ENCODE data around the gene FNDC3B. TPM values are rescaled to one million over a fixed set of nuclear protein-coding genes. Genes with fewer than 3 reads are reported as not detected.

FNDC3B gene
- total RNA-seq, 1 experiment from 2014 or later: 34.4 TPM

DNA sequence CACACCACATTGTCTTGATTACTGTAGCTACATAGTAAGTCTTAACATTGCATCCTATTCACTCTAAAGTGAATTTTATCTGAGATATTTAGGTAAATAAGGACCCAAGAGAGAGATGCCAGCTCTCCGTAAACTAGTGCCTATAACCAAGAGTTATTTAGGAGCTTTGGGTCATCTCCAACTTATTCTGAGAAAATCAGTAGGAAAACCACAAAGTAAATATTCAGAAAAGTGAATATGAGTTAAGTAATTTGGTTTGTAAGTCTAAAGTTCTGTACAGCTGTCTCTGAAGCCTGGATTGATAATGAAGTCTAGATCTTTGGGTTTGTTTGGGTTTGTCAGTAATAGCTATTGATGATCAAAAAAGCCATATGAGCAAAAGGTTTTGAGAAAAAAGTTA is 120.0 kb downstream of the FNDC3B start:
- in situ Hi-C loops (cut with HindIII; ENCODE audit: low pct_unique_long_range_greater_than_20kb, low sequenced_read_pairs): no loop called here
- no peak for DNase-seq (ENCODE audit: low read depth, low spot score)

DNA sequence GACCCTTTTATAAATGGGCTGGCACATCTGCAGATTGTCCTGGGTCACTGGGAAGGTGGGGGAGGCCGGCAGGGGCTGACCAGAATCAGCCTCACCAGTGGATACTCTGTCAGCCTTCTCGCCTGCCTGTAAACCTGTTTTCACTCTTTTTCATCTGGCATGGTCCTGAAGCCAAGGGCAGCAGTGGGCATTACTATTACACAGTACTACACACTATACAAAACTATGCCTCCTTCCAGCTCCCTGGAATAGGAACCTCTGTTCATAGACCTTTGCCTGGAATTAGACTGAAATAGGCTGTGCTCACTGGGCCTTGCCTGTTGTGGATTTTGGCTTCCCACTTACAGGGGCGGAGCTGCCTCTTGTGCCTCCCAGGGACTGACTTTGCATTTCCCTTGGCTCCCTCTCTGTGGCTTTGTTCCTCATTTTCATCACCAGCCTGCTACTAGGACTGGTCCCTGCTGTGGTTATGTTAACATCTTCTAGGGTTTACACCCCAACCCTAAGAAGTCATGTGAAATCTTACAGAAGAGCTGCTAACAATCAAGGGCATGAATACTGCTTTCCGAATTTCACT is 120.7 kb downstream of the FNDC3B start:
- no peak for DNase-seq (ENCODE audit: low read depth, low spot score)
- in situ Hi-C loops (cut with HindIII; ENCODE audit: low pct_unique_long_range_greater_than_20kb, low sequenced_read_pairs): no loop called here

DNA sequence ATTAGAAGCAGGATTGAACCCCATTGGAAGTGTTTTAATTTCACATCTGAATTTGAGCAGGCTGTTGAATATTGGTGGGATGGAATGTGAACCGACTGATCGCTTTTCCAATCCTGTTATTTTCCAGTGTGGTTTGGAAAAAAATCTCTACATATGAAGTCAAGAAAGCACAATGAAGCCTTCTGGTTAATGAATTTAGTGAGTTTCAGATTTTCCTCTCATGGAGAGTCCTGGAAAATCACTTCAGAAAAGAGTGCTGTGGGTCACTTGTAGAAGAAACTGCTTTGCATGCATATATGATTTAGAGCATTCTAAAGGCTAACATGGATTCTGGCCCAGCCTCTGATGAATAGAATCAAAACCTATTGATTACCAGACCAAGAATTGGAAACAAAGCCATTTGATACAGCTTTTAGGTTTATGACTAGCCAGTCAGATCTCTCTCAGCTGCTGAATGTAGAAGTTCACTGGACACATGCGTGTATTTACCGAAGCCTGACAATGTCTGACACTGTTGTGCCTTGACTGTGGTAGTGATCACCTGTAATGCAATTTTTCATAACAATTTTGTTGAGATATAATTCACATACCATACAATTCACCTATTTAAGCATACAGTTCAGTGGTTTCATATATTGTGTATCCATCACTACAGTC is 121.9 kb downstream of the FNDC3B start:
- in situ Hi-C loops (cut with HindIII; ENCODE audit: low pct_unique_long_range_greater_than_20kb, low sequenced_read_pairs): no loop called here

DNA sequence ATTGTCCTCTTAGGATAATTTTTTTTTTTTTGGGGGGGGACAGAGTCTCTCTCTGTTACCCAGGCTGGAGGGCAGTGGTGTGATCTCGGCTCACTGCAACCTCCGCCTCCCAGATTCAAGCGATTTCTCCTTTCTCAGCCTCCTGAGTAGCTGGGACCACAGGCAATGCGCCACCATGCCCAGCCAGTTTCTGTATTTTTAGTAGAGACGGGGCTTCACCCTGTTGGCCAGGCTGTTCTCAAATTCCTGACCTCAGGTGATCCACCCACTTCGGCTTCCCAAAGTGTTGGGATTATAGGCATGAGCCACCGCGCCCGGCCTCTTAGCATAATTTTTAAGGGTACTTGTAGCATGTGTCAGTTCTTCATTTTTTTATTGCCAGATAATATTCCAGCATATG is 122.6 kb downstream of the FNDC3B start:
- in situ Hi-C loops (cut with HindIII; ENCODE audit: low pct_unique_long_range_greater_than_20kb, low sequenced_read_pairs): no loop called here
- no peak for DNase-seq (ENCODE audit: low read depth, low spot score)

More for the DNA sequence above, 121.9 kb downstream of the FNDC3B start:
- DNase-seq (ENCODE audit: low read depth, low spot score): no peak

DNA sequence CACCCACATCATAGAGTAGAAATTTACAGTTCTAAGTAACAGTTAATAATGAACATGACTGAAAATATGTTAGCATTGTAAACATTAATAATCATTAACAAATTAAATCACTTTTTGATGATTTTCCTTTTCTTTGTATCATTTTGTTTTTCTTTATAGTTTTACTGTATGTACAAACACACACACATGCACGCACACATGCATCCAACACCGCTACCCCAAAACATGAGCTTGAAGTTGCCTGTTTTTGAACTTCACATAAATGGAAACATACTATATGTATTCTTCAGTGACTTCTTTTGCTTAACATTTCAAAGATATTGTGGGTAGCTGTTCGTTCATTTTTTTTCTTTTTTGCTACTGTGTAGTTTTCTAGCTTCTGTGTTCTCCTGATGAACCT is 123.9 kb downstream of the FNDC3B start:
- in situ Hi-C loops (cut with HindIII; ENCODE audit: low pct_unique_long_range_greater_than_20kb, low sequenced_read_pairs): no loop called here
- DNase-seq (ENCODE audit: low read depth, low spot score): no peak

DNA sequence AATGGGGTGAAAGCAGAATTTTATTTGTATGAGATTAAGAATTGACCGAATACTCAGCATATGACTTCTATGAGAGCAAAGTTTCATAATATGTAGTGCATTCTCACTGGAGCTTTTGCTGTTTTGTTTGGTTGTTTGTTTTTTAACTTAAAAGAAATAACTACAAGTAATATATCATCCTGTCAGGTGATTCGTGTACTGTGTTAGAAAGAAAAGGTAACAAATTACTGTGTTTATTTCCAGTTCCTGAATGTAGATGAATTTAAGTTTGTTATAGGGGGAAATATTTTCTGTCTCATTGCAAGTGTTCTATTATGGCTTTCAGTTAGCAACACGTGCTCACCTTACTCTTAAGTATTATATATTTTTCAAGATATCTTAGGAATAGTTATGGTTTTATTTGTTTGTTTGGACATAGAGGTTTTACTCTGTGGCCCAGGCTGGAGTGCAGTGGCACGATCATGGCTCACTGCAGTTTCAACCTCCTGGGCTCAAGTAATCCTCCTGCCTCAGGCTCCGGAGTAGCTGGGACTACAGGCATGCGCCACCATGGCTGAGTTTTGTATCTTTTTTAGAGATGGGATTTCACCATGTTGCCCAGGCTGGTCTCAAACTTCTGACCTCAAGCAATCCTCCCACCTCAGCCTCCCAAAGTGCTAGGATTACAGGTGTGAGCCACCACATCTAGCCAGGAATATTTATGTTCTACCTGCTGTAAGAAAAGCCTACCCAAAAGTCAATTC is 125.4 kb downstream of the FNDC3B start:
- in situ Hi-C loops (cut with HindIII; ENCODE audit: low pct_unique_long_range_greater_than_20kb, low sequenced_read_pairs): no loop called here
- DNase-seq (ENCODE audit: low read depth, low spot score): no peak

DNA sequence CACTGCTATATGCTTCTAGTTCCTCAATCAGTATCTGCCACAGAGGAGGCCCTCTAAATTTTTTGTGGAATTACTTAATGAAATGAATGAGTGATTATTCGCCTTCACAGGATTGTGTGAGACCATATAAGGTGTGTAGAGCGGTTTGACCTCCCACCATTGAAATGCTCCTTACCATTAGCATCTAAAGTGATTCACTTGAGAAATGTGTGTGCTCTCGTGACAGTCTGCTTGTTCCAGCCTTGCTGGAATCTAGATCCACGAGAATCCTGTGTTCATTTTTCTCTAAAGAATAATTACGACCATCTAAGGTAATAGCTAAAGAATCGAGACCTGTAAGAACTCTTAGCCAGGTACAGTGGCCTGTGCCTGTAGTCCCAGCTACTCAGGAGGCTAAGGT is 126.9 kb downstream of the FNDC3B start:
- in situ Hi-C loops (cut with HindIII; ENCODE audit: low pct_unique_long_range_greater_than_20kb, low sequenced_read_pairs): no loop called here
- DNase-seq (ENCODE audit: low read depth, low spot score): no peak

DNA sequence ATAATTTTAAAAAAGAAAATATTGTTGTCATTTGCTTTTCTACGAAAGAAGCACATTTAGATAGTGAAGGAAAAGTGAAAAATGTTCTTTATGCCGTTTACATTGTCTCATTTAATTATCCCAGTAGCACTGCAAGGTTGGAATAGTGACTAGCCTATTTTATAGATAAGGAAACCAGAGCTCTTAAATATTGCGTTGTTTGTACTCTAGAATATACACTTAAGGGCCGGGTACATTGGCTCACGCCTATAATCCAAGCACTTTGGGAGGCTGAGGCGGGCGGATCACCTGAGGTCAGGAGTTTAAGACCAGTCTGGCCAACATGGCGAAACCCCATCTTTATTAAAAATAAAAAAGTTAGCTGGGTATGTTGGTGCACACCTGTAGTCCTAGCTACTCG is 127.5 kb downstream of the FNDC3B start:
- in situ Hi-C loops (cut with HindIII; ENCODE audit: low pct_unique_long_range_greater_than_20kb, low sequenced_read_pairs): no loop called here
- no peak for DNase-seq (ENCODE audit: low read depth, low spot score)

DNA sequence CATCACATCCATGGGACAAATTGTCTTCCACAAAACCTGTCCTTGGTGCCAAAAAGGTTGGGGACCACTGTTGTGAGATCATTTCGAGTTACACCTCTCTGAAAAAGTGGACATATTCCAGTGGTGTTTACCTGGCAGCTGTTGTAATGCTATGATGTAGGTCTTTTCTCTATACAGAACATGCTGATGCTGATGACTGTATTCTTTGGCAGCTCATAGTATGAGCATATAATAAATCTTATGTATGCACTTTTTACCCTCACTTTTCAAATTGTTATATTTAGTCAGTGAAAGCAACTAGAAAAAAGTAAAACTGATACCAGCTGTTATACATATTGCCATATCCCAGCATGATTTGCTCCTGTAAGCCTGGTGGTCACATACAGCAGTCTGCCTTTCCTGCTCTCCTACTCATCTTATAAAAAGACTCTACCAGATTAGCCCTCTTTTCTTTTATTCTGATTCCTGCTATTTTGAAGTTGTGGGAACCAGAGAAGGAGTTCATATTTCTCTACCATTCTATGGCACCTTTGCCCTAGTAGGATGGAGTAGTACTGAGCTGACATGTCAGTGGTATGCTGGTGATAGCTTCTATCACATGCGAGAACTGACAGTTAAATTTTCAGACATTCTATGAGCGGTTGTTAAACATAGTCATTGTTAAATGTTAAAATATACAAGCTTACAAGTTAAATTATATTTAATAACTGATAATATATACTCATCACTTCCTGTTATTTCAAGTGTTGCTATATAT is 128.7 kb downstream of the FNDC3B start:
- in situ Hi-C loops (cut with HindIII; ENCODE audit: low pct_unique_long_range_greater_than_20kb, low sequenced_read_pairs): no loop called here
- no peak for DNase-seq (ENCODE audit: low read depth, low spot score)

DNA sequence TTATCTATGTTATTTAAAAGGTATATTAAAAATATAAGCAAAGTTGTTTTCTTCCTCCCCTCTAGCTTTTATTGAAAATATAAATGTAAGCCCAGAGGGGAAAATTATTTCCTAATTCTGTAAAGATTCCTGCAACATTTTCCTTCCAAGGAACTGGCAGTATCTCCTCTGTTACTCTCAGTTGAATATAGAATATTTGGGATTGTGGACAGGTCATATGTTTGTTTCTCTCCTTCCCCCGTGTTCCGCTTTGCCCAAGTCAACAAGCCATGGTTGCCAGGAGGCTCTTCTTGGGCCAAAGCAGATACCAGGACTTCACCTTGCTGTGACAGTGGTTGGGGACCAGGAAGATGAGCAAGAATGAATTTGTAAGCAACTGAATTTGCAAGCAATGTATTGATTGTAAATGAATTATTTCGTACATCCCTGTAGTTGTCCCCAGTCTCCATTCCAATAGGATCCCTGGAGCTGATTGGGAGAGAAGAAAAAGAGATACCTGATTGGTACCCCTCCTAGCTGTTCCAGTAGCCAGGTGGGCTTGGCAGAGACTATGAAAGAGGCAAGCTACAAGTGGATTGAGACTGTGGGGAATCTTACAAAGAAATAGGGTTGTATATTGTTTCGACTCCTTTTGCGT is 130.8 kb downstream of the FNDC3B start:
- in situ Hi-C loops (cut with HindIII; ENCODE audit: low pct_unique_long_range_greater_than_20kb, low sequenced_read_pairs): no loop called here
- DNase-seq (ENCODE audit: low read depth, low spot score): no peak

DNA sequence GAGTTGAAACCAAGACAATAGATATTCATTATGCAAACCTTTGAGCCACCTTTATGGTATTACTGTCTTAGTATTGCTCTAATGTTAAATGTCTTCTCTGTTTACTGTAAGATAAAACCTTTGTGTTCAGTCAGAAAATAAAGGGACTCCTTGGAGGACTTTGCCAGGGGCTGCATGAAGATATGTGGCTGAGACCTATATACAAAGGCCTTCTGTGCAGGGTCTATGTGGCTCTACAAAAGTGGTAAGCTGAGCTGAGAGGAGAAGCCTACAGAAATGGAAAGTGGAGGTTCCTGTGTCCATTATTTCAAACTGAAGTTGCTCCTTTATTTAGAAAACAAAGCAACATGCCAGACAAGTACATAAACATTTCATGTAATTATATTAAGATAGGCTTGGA is 131.5 kb downstream of the FNDC3B start:
- DNase-seq (ENCODE audit: low read depth, low spot score): peak; percentile 80
- in situ Hi-C loops (cut with HindIII; ENCODE audit: low pct_unique_long_range_greater_than_20kb, low sequenced_read_pairs): no loop called here

DNA sequence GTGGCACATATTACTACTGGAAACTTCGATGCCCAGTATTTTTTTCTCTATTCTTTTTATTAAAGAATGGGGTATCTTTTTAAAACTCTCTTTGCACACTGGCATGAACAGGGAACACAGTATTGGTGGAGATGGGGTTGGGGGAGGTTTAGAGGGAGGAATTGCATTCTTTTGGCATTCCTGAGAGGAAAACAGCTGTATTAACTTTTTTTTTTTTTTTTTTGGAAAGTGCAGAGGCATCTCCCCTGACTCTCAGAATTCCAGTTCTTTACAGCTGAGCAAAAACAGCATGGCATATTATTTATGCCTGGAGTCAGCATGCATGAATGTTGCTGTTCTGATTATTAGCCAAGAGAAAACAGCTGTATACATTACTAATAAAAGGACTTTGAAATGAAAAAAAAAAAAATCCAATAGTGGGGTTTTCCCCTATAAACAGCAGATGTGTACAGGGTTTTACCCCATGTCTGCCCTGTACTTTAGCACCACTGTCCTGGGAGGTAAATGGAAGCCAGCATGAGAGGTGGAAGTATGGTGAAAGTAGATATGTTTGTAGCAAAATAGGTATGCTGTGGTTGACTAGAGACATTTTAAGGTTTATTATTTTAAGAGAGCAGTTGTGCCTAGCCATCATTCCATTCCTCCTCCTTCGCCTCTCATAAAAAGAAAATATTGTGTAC is 132.2 kb downstream of the FNDC3B start:
- in situ Hi-C loops (cut with HindIII; ENCODE audit: low pct_unique_long_range_greater_than_20kb, low sequenced_read_pairs): no loop called here
- no peak for DNase-seq (ENCODE audit: low read depth, low spot score)

DNA sequence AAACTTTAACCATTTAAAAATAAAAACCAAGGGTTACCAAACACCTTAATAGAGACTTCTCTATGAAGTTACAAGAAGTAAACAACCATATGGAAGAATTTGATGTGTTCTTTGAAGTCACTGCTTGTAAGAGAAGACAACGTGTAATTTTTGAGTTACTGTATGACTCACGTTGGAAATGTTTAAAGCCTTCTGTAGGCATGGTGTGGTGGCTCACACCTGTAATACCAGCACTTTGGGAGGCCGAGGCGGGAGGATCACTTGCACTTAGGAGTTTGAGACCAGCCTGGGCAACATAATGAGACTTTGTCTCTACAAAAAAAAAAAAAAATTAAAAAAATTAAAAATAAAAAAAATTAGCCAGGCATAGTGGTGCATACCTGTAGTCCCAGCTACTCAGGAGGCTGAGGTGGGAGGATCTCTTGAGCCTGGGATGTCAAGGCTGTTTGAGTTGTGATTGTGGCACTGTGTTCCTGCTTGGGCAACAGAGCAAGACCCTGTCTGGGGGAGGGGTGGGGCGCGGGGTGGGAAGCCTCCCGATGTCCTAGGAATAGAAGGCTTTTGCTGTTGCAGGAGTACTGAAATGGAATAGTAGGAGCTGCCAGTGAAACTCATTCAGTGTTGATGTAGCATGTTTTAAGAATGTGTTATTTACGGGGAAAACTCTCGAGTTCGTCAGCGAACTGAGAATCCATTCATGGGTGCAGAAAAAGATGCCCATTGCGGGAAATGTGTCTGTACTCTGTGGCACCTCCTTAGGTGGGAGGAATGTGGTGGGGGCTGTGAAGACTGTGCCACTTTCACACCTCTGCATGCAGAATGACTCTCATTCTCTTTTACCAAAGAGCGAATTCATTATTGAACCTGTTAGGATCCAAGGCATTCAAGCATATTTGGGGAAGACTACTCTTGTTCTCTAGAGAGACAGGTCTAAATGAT is 134.2 kb downstream of the FNDC3B start:
- in situ Hi-C loops (cut with HindIII; ENCODE audit: low pct_unique_long_range_greater_than_20kb, low sequenced_read_pairs): no loop called here
- DNase-seq (ENCODE audit: low read depth, low spot score): no peak

DNA sequence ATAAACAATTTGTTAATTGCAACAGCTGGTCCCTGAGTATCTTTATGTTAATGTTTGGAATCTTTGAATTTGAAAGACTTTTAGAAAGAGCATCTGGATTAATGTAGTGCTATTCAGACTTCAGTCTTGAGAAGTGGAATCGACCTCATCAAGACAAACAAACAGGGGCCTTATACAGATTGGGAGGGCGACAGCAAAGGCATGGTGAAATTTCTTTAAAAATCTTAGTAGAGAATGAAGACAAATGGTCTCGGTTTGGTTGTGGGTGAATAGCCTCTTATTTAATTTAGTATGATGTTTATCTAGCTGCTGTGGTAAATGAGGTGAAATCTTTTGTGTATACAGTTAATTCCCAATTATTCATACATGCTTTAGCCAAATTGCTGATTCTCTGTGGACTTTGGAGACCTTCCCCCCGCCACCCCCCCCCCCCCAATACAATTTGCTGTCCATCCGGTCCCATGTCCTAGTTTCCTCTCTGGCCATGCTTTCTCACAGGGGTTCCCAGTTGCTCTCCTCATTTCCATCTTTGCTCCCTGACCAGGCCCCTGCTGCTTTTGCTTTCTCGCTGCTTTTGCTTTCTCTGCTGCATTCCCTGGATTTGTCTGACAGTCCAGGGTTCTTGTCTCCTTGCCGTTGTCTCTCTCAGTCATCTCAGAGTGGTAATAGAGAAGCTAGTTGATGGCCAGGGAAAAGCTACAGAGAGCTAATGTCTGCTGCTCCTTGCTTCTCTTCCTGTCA is 135.3 kb downstream of the FNDC3B start:
- in situ Hi-C loops (cut with HindIII; ENCODE audit: low pct_unique_long_range_greater_than_20kb, low sequenced_read_pairs): no loop called here
- DNase-seq (ENCODE audit: low read depth, low spot score): no peak

DNA sequence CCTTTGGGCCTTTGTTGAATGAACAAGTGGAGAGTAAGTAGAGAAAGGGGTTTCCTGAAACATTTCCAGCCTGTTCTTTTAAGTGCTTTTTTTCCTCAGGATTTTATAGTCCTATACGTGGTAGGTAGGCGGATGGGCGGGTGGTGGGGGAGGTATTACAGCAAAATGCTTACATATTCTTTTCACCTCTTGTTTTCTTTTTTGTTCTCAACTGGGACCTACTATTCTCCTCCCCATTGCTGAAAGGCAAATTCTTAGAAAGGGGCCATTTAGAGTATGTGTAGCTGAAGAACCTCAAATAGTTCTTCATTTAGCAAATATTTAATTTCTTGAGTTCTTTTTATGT is 135.8 kb downstream of the FNDC3B start:
- no peak for DNase-seq (ENCODE audit: low read depth, low spot score)
- in situ Hi-C loops (cut with HindIII; ENCODE audit: low pct_unique_long_range_greater_than_20kb, low sequenced_read_pairs): no loop called here

Measured in SK-MEL-5 (cell line).